ENCODE results near the gene PIAS1. TPM values are rescaled to one million over a fixed set of nuclear protein-coding genes. Genes with fewer than 3 reads are reported as not detected.
A peak's percentile ranks its signal among the peaks of the same experiment; 100 is the strongest.
"Not testable (repeated sequence)": the region's sequence is repeated elsewhere in the genome, so short reads cannot be mapped to it uniquely, and the experiment has no call there.

The PIAS1 gene
- total RNA-seq, 1 donor from 2014 or later = 29.4 TPM

DNA sequence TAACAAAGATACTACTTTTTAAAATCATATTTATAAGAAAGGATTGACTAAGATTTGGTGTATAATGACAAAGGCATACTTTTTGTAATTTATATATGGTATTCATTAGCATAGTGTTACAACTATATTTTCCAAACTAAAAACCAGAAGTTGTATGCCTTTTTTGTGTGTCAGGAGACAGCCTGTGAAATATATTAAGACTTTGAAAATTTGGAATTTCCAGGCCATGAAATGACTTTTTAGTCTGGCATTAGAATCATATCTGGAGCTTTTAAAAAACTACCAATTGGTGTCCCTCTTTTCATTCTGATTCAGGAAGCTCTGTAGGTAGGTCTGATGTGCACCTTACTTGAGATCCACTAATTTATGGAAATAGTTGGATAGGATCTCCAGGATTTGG is 109.1 kb downstream of the PIAS1 start:
- no peaks in the 10 kb centered on the region for H3K9me3 Mint-ChIP-seq
- H3K4me3 Mint-ChIP-seq = no peak overlapping the region
- intact Hi-C loops (cut with micrococcal nuclease) = no loop called here
- H3K27me3 Mint-ChIP-seq = no peaks in the 10 kb centered on the region
- H3K36me3 Mint-ChIP-seq (ENCODE audit: low read depth) = peaks cover 31% of the 10 kb centered on the region
- H3K27ac Mint-ChIP-seq = no peak overlapping the region
- H3K4me1 Mint-ChIP-seq = no peaks in the 10 kb centered on the region
- no peak for DNase-seq

DNA sequence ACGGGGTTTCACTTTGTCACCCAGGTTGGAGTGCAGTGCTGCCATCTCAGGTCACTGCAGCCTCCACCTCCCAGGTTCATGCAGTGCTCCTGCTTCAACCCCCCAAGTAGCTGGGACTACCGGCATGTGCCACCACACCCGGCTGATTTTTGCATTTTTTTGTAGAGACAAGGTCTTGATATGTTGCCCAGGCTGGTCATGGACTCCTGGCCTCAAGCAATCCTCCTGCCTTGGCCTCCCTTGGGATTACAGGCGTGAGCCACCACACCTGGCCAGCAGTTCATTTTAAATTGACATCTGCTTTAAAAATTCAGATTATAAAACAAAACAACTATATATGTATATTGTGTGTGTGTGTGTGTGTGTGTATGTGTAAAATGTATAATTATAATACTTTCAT is 112.7 kb downstream of the PIAS1 start:
- no peak overlapping the region for H3K27ac Mint-ChIP-seq
- intact Hi-C loops (cut with micrococcal nuclease) = no loop called here
- peaks cover 22% of the 10 kb centered on the region for H3K36me3 Mint-ChIP-seq (ENCODE audit: low read depth)
- H3K9me3 Mint-ChIP-seq = no peaks in the 10 kb centered on the region
- no peak overlapping the region for H3K4me3 Mint-ChIP-seq
- DNase-seq = no peak
- H3K4me1 Mint-ChIP-seq = no peaks in the 10 kb centered on the region
- no peaks in the 10 kb centered on the region for H3K27me3 Mint-ChIP-seq

DNA sequence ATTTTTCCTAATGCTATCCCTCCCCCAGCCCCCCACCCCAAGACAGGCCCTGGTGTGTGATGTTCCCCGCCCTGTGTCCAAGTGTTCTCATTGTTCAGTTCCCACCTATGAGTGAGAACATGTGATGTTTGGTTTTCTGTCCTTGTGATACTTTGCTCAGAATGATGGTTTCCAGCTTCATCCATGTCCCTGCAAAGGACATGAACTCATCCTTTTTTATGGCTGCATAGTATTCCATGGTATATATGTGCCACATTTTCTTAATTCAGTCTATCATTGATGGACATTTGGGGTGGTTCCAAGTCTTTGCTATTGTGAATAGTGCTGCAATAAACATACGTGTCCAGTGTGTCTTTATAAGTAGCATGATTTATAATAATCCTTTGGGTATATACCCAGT is 117.9 kb downstream of the PIAS1 start:
- H3K4me3 Mint-ChIP-seq; H3K9me3 Mint-ChIP-seq; H3K27ac Mint-ChIP-seq; H3K4me1 Mint-ChIP-seq; intact Hi-C loops (cut with micrococcal nuclease); H3K27me3 Mint-ChIP-seq; DNase-seq: not testable (repeated sequence)
- peaks cover 22% of the 10 kb centered on the region for H3K36me3 Mint-ChIP-seq (ENCODE audit: low read depth)

DNA sequence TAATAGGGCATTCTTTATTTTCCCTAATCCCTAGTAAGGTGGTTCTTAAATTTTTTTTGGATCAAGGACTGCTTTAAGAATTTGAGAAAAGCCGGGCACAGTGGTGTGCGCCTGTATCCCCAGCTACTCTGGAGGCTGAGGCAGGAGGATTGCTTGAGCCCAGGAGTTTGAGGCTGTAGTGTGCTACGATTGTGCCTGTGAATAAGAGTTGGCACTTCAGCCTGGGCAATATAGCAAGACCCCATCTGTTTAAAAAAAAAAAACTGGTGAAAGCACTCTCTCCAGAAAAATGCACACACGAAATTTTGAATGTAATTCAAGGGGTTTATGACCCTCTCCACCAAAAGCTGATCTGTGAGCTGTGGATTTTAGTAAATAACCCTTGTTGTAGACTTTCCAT is 119.0 kb downstream of the PIAS1 start:
- H3K27ac Mint-ChIP-seq = no peak overlapping the region
- no peaks in the 10 kb centered on the region for H3K27me3 Mint-ChIP-seq
- intact Hi-C loops (cut with micrococcal nuclease) = no loop called here
- H3K9me3 Mint-ChIP-seq = no peaks in the 10 kb centered on the region
- H3K36me3 Mint-ChIP-seq (ENCODE audit: low read depth) = peaks cover 30% of the 10 kb centered on the region
- no peak for DNase-seq
- no peak overlapping the region for H3K4me3 Mint-ChIP-seq
- no peaks in the 10 kb centered on the region for H3K4me1 Mint-ChIP-seq

DNA sequence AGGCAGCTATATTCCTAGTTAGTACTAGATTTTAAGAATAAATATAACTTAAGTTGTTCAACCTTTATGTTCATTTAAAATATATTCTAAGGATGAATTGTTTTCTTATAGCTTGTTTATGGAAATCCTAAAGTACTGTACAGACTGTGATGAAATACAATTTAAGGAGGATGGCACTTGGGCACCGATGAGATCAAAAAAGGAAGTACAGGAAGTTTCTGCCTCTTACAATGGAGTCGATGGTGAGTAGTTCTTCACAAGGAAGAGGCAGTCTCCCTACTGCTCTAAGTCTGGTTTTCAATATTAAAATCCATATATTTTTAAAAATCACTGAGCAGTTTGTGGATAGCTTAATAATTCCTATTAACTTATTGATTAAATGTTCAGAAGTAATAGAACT is 121.4 kb downstream of the PIAS1 start:
- H3K27ac Mint-ChIP-seq = no peak overlapping the region
- no peaks in the 10 kb centered on the region for H3K9me3 Mint-ChIP-seq
- H3K4me3 Mint-ChIP-seq = no peak overlapping the region
- no peaks in the 10 kb centered on the region for H3K27me3 Mint-ChIP-seq
- H3K36me3 Mint-ChIP-seq (ENCODE audit: low read depth) = peaks cover 39% of the 10 kb centered on the region
- no peak for DNase-seq
- no peaks in the 10 kb centered on the region for H3K4me1 Mint-ChIP-seq
- intact Hi-C loops (cut with micrococcal nuclease) = no loop called here

DNA sequence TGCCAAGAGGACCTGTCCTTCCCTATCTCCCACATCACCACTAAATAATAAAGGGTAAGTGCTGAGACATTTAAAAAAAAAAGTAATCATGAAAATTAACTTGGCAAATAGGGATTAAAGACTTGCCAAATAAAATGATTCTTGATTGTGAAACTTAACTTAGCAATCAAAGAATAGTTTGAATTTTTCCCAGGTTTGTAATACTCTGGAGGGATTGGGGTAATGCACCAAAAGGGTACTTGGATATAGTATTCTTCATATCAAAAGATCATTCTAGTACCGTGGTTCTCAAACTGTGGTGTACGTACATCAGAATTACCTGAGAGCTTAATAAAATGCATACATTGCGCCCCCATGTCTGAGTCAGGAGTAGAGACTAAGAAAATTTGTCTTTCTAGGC is 122.5 kb downstream of the PIAS1 start:
- no peak overlapping the region for H3K27ac Mint-ChIP-seq
- H3K4me1 Mint-ChIP-seq = no peaks in the 10 kb centered on the region
- no peak overlapping the region for H3K4me3 Mint-ChIP-seq
- intact Hi-C loops (cut with micrococcal nuclease) = no loop called here
- DNase-seq = no peak
- H3K9me3 Mint-ChIP-seq = no peaks in the 10 kb centered on the region
- H3K27me3 Mint-ChIP-seq = no peaks in the 10 kb centered on the region
- H3K36me3 Mint-ChIP-seq (ENCODE audit: low read depth) = peaks cover 44% of the 10 kb centered on the region

DNA sequence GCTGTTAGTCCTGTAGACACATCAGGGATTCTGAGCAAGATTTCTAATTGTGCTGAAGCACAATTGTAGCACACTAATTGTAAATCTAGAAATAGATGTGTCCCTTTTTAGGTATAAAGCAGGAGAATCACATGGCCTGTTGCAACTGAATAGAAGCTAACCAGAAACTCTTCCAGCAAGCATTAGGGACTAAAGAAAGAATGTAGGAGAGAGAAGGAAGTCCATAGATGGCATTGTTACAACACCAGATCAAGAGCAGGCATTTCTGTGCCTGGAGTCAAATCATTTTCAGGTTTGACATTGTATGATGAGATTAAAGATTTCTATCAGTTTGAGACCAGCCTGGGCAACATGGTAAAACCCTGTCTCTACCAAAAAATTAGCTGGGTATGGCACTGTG is 123.6 kb downstream of the PIAS1 start:
- Mint-ChIP-seq H3K27ac (peak overlapping the region; percentile 64), H3K4me3 (no peak overlapping the region), H3K9me3 (no peaks in the 10 kb centered on the region), H3K27me3 (no peaks in the 10 kb centered on the region), H3K4me1 (no peaks in the 10 kb centered on the region), H3K36me3 (ENCODE audit: low read depth) (peaks cover 43% of the 10 kb centered on the region)
- DNase-seq = no peak
- intact Hi-C loops (cut with micrococcal nuclease) = no loop called here

DNA sequence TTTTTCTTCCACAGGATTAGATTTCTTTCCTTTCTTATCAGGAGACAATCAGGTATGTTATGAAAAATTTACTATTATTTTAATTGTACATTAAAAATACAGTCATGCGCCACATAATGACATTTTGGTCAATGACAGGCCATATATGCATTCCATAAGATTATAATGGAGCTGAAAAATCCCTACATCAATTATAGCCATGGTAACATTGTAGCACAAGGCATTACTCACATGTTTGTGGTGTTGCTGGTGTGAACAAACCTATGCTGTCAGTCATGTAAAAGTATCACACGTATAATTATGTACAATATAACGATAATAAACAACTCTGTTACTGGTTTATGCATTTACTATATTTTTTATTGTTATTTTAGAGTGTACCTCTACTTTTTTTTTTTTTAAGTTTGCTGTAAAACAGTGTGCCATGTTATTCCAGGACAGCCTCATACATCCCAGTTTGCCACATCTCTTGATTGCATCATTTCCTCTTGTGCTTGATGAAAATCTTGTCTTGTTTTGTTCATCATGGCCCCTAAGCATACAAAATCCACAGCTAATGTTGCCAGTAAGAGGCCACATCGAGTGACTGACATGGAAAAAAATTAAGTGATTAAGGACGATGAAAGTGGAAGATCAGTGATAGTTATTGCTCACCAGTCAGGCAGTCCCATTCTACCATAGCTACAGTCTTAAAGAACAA is 129.7 kb downstream of the PIAS1 start:
- peak overlapping the region; percentile 9 for H3K27ac Mint-ChIP-seq
- H3K9me3 Mint-ChIP-seq = no peaks in the 10 kb centered on the region
- H3K27me3 Mint-ChIP-seq = no peaks in the 10 kb centered on the region
- no peak overlapping the region for H3K4me3 Mint-ChIP-seq
- peaks cover 53% of the 10 kb centered on the region for H3K36me3 Mint-ChIP-seq (ENCODE audit: low read depth)
- peak; percentile 34 for DNase-seq
- H3K4me1 Mint-ChIP-seq = no peaks in the 10 kb centered on the region
- intact Hi-C loops (cut with micrococcal nuclease) = loop anchor here (10.0 kb wide), 1 partner anchor 129 kb away; the partner anchor contains the start of gene PIAS1

DNA sequence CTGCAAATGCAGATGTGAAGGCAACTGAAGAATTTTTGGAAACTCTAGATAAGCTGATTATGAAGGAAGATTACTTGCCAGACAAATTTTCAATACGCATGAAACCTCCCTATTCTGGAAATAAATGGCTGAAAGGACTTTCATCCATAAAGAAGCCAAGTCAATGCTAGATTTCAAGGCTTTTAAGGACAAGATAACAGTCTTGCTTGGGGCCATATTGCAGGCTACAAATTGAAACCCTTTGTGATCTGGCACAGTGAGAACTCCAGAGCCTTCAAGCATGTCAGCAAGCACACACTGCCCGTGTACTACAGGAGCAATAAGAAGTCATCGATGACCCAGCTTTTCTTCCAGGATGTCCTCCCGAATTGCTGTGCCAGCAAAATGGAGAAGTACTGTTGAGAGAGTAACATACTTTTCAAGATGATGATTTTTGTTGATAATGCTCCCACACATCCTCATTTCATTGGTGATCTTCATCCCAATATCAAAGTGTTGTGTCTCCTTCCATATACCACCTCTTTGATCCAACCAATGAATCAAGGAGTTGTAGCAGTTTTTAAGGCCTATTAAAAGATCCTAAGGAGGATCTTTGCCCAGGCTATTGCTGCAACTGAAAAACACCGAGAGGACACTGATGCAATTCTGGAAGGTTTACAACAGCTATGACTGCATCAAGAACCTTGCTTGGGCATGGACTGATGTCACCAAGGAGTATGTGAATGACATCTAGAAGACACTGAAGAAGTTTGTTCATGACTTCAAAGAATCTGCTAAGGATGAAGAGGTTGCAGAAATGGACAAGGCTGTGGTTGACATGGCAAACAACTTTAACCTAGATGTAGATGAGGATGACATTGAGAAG is 130.7 kb downstream of the PIAS1 start:
- Mint-ChIP-seq H3K27me3 (no peaks in the 10 kb centered on the region), H3K27ac (no peak overlapping the region), H3K9me3 (no peaks in the 10 kb centered on the region), H3K4me3 (no peak overlapping the region), H3K36me3 (ENCODE audit: low read depth) (peaks cover 57% of the 10 kb centered on the region), H3K4me1 (no peaks in the 10 kb centered on the region)
- peak; percentile 45 for DNase-seq
- intact Hi-C loops (cut with micrococcal nuclease) = loop anchor here (10.0 kb wide), 1 partner anchor 130 kb away; the partner anchor contains the start of gene PIAS1

DNA sequence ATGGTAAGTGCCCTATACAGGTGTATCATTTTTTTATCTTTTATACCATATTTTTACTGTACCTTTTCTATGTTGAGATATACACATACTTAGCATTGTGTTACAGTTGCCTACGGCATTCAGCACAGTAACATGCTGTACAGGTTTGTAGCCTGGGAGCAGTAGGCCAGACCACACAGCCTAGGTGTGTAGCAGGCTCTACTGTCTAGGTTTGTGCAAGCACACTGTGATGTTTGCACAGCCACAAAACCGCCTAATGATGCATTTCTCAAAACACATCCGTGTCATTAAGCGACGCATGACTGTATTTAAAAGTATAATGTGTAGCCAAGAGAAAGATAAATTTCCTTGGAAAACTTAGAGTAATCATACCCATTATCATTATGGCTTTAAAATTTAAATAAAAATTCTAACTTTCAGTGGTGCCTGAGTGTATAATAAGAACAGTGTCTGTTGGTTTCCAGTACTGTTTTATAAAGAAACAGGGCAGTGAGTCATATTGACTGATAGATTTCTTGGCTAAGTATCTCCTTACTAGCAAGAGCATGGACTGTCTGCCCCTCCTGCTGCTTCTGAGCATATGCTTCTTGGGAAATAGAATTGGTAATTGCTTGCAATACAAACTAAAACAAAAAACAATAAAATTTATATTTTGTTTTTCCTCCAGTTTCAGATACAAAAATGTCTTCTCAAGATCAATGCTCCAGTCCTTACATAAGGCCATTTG is 132.7 kb downstream of the PIAS1 start:
- H3K36me3 Mint-ChIP-seq (ENCODE audit: low read depth) = peaks cover 59% of the 10 kb centered on the region
- H3K4me1 Mint-ChIP-seq = no peaks in the 10 kb centered on the region
- H3K4me3 Mint-ChIP-seq = no peak overlapping the region
- H3K27ac Mint-ChIP-seq = no peak overlapping the region
- DNase-seq = peak; percentile 45
- H3K9me3 Mint-ChIP-seq = no peaks in the 10 kb centered on the region
- intact Hi-C loops (cut with micrococcal nuclease) = loop anchor here (10.0 kb wide), 1 partner anchor 132 kb away; the partner anchor contains the start of gene PIAS1
- H3K27me3 Mint-ChIP-seq = no peaks in the 10 kb centered on the region

DNA sequence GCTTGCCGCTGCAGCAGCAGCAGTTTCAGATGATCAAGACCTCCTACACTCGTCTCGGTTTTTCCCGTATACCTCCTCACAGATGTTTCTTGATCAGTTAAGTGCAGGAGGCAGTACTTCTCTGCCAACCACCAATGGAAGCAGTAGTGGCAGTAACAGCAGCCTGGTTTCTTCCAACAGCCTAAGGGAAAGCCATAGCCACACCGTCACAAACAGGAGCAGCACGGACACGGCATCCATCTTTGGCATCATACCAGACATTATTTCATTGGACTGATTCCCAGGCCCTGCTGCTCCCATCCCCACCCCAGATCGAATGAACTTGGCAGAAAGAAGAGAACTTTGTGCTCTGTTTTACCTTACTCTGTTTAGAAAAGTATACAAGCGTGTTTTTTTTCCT is 133.4 kb downstream of the PIAS1 start:
- Mint-ChIP-seq H3K27me3 (no peaks in the 10 kb centered on the region), H3K4me3 (no peak overlapping the region), H3K36me3 (ENCODE audit: low read depth) (peaks cover 65% of the 10 kb centered on the region), H3K9me3 (no peaks in the 10 kb centered on the region), H3K27ac (no peak overlapping the region), H3K4me1 (no peaks in the 10 kb centered on the region)
- intact Hi-C loops (cut with micrococcal nuclease) = loop anchor here (10.0 kb wide), 1 partner anchor 133 kb away; the partner anchor contains the start of gene PIAS1
- peak; percentile 47 for DNase-seq

DNA sequence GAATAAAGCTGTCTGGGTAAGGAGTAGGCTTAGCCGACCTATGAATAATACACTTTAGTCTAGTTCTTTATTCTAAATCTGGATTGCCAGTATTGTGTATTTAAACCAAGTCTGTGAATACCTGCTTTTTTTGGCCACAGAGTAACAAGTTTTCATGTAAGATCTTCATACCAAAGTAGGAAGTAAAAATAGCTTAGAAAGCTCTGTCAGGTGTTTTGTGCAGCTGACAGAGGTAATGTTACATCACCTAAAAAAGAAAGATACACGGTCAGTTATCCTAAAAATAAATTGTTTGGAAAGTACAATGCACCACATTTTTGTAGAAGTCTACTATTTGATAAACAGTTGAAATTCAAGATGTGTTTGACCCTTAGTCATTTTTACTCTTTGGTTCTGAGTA is 134.5 kb downstream of the PIAS1 start:
- intact Hi-C loops (cut with micrococcal nuclease) = loop anchor here (10.0 kb wide), 1 partner anchor 134 kb away; the partner anchor contains the start of gene PIAS1
- no peaks in the 10 kb centered on the region for H3K9me3 Mint-ChIP-seq
- no peaks in the 10 kb centered on the region for H3K4me1 Mint-ChIP-seq
- H3K36me3 Mint-ChIP-seq (ENCODE audit: low read depth) = peaks cover 66% of the 10 kb centered on the region
- DNase-seq = no peak
- no peak overlapping the region for H3K27ac Mint-ChIP-seq
- no peak overlapping the region for H3K4me3 Mint-ChIP-seq
- no peaks in the 10 kb centered on the region for H3K27me3 Mint-ChIP-seq

DNA sequence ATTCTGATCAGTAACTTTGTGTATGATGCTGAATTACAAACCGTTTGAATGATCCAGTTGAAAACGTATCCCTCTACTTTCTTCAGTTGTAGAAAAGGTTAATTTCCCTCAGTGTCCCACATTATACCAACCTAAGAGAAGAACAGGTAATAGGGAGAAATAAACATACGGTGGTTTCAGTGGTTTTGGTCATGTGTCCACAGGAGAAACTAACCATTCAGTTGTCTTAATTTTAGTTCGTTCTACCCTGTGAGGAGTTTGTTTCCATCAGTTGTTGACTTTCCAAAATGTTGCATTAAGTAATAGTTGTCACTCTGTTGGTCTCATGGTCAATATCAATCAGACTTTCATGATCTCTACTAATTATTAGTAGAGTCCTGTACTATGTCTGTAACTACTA is 135.9 kb downstream of the PIAS1 start:
- no peak overlapping the region for H3K27ac Mint-ChIP-seq
- peaks cover 63% of the 10 kb centered on the region for H3K36me3 Mint-ChIP-seq (ENCODE audit: low read depth)
- H3K4me3 Mint-ChIP-seq = no peak overlapping the region
- DNase-seq = peak; percentile 2
- no peaks in the 10 kb centered on the region for H3K27me3 Mint-ChIP-seq
- intact Hi-C loops (cut with micrococcal nuclease) = no loop called here
- H3K4me1 Mint-ChIP-seq = no peaks in the 10 kb centered on the region
- no peaks in the 10 kb centered on the region for H3K9me3 Mint-ChIP-seq

DNA sequence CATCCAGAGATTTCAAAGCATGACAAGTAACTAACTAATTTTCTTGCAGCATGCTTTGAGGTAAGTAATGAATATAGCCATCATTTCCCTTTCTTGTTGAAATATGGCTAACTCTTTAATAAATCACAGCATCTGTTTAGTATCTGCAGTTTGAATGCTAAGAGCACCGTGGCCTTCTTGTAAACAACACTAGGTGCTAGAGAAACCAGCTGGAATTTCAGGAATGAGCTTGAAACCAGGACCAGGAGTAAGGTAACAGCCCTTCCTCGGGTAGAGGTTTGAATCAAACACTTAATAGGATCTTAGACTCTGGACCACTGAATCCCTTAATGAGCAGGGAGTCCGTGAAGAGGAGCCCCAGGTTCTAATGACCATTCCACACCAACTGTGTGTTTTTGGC is 137.4 kb downstream of the PIAS1 start:
- Mint-ChIP-seq H3K4me3 (no peak overlapping the region), H3K9me3 (no peaks in the 10 kb centered on the region), H3K36me3 (ENCODE audit: low read depth) (peaks cover 60% of the 10 kb centered on the region), H3K4me1 (no peaks in the 10 kb centered on the region), H3K27me3 (no peaks in the 10 kb centered on the region), H3K27ac (no peak overlapping the region)
- no peak for DNase-seq
- intact Hi-C loops (cut with micrococcal nuclease) = no loop called here
